ENCODE data around the gene AMT.

AMT gene

GRCh38 chr3:49428752-49429080, 6.4 kb upstream of the AMT start:
- peaks cover 2% of the 10 kb centered on the region for H3K79me2 ChIP-seq
- peak overlapping the region; percentile 93 for H3K4me3 ChIP-seq (ENCODE audit: low read depth, low read length)
- H3K4me1 ChIP-seq: peaks cover 2% of the 10 kb centered on the region
- no peaks in the 10 kb centered on the region for H3K27me3 ChIP-seq (ENCODE audit: control insufficient read depth, insufficient read depth, low read length)
- H3K27ac ChIP-seq: peak overlapping the region; percentile 83
- H2AFZ ChIP-seq: peak overlapping the region; percentile 84
- no peak for TF ChIP-seq CTCF (IDR thresholded peaks at IDR 0.05)
- H3K36me3 ChIP-seq (ENCODE audit: control insufficient read depth, insufficient read depth, low read length): no peaks in the 10 kb centered on the region
- H3K4me2 ChIP-seq (ENCODE audit: low read length): peak overlapping the region; percentile 98
- H3K9me3 ChIP-seq (ENCODE audit: control insufficient read depth, low read length): no peaks in the 10 kb centered on the region
- H3K9ac ChIP-seq: no peak overlapping the region

GRCh38 chr3:49427586-49427985, 5.3 kb upstream of the AMT start:
- H3K27ac ChIP-seq: no peak overlapping the region
- no peak overlapping the region for H3K4me3 ChIP-seq (ENCODE audit: low read depth, low read length)
- no peaks in the 10 kb centered on the region for H3K36me3 ChIP-seq (ENCODE audit: control insufficient read depth, insufficient read depth, low read length)
- peaks cover 10% of the 10 kb centered on the region for H3K4me1 ChIP-seq
- no peaks in the 10 kb centered on the region for H3K9me3 ChIP-seq (ENCODE audit: control insufficient read depth, low read length)
- H2AFZ ChIP-seq: no peak overlapping the region
- TF ChIP-seq CTCF (IDR thresholded peaks at IDR 0.05): no peak
- H3K79me2 ChIP-seq: peaks cover 5% of the 10 kb centered on the region
- no peak overlapping the region for H3K9ac ChIP-seq
- H3K4me2 ChIP-seq (ENCODE audit: low read length): no peak overlapping the region
- H3K27me3 ChIP-seq (ENCODE audit: control insufficient read depth, insufficient read depth, low read length): no peaks in the 10 kb centered on the region

GRCh38 chr3:49424816-49425215, 2.5 kb upstream of the AMT start:
- Histone ChIP-seq H3K9me3 (ENCODE audit: control insufficient read depth, low read length) (no peaks in the 10 kb centered on the region), H3K4me1 (peaks cover 15% of the 10 kb centered on the region), H3K9ac (no peak overlapping the region), H3K79me2 (peaks cover 9% of the 10 kb centered on the region), H3K27ac (no peak overlapping the region), H3K27me3 (ENCODE audit: control insufficient read depth, insufficient read depth, low read length) (no peaks in the 10 kb centered on the region), H3K36me3 (ENCODE audit: control insufficient read depth, insufficient read depth, low read length) (no peaks in the 10 kb centered on the region), H3K4me2 (ENCODE audit: low read length) (no peak overlapping the region), H2AFZ (no peak overlapping the region), H3K4me3 (ENCODE audit: low read depth, low read length) (no peak overlapping the region)
- TF ChIP-seq CTCF (IDR thresholded peaks at IDR 0.05): no peak

GRCh38 chr3:49421890-49422378, 339 bp downstream of the AMT start:
- H3K4me2 ChIP-seq (ENCODE audit: low read length): peak overlapping the region; percentile 9
- H3K4me3 ChIP-seq (ENCODE audit: low read depth, low read length): no peak overlapping the region
- peaks cover 7% of the 10 kb centered on the region for H3K79me2 ChIP-seq
- H3K36me3 ChIP-seq (ENCODE audit: control insufficient read depth, insufficient read depth, low read length): no peaks in the 10 kb centered on the region
- no peaks in the 10 kb centered on the region for H3K27me3 ChIP-seq (ENCODE audit: control insufficient read depth, insufficient read depth, low read length)
- H3K9ac ChIP-seq: peak overlapping the region; percentile 51
- no peak for TF ChIP-seq CTCF (IDR thresholded peaks at IDR 0.05)
- H3K4me1 ChIP-seq: peaks cover 12% of the 10 kb centered on the region
- H3K27ac ChIP-seq: peak overlapping the region; percentile 63
- H3K9me3 ChIP-seq (ENCODE audit: control insufficient read depth, low read length): no peaks in the 10 kb centered on the region
- peak overlapping the region; percentile 81 for H2AFZ ChIP-seq

GRCh38 chr3:49417516-49418120, 4.7 kb downstream of the AMT start:
- H3K4me2 ChIP-seq (ENCODE audit: low read length): peak overlapping the region; percentile 32
- no peaks in the 10 kb centered on the region for H3K27me3 ChIP-seq (ENCODE audit: control insufficient read depth, insufficient read depth, low read length)
- peaks cover 12% of the 10 kb centered on the region for H3K79me2 ChIP-seq
- H3K9me3 ChIP-seq (ENCODE audit: control insufficient read depth, low read length): no peaks in the 10 kb centered on the region
- H3K4me1 ChIP-seq: peaks cover 20% of the 10 kb centered on the region
- H3K27ac ChIP-seq: peak overlapping the region; percentile 60
- no peak overlapping the region for H2AFZ ChIP-seq
- no peak for TF ChIP-seq CTCF (IDR thresholded peaks at IDR 0.05)
- H3K9ac ChIP-seq: no peak overlapping the region
- peak overlapping the region; percentile 15 for H3K4me3 ChIP-seq (ENCODE audit: low read depth, low read length)
- H3K36me3 ChIP-seq (ENCODE audit: control insufficient read depth, insufficient read depth, low read length): no peaks in the 10 kb centered on the region

Data from parathyroid adenoma (tissue), 2 donors.